SK-N-SH (cell line): ENCODE measurements around the gene CREBL2. TPM values are rescaled to one million over a fixed set of nuclear protein-coding genes. Genes with fewer than 3 reads are reported as not detected.

Source experiments
- CTCF ChIA-PET: fragments of 300-600, 350-600 bp; formaldehyde crosslinking; extraction: SDS; loops from one replicate; lab custom pipeline; 2021; lab: Yijun Ruan, JAX
- POLR2A ChIA-PET: fragments of 350-600 bp; sonication (Branson Sonifier 250); formaldehyde crosslinking; extraction: SDS; loops from one replicate; lab custom pipeline; 2020; ENCODE audit warnings: antibody characterized with exemption, inconsistent platforms; lab: Yijun Ruan, JAX
- DNase-seq: peaks from one replicate; pipeline ENCODE4 v3.0.0; 2012
- H2AFZ ChIP-seq: fragments of 200-600 bp; sonication (generic); 2 replicates; pipeline ENCODE4 v1.8.1; 2016; ENCODE audit warnings: antibody characterized with exemption, mild to moderate bottlenecking, low read depth
- H3F3A ChIP-seq: fragments of 200-600 bp; sonication (generic); replicated peaks from 2 replicates; pipeline ENCODE3; 2016; ENCODE audit warnings: antibody characterized with exemption, mild to moderate bottlenecking; ENCODE audit not compliant: insufficient read depth
- H3K27ac ChIP-seq, 2 experiments: fragments of 200-500 bp in 1 of 2; fragments of 200-600 bp in 1 of 2; sonication (Bioruptor generic) in 1 of 2; sonication (generic), shearing (Covaris generic) in 1 of 2; 2 replicates each; pipeline versions ENCODE4 v1.5.1 to v1.6.1; 2014 to 2016; ENCODE audit warnings: low read depth in 2 of 2, inconsistent platforms in 1 of 2, low read length in 1 of 2, mild to moderate bottlenecking in 1 of 2, mixed read lengths in 1 of 2
- H3K27me3 ChIP-seq: fragments of 200-600 bp; sonication (generic), shearing (Covaris generic); 2 replicates; pipeline ENCODE4 v1.6.1; 2016; ENCODE audit warnings: mixed run types; ENCODE audit not compliant: insufficient read depth
- H3K36me3 ChIP-seq, 2 experiments: fragments of 200-500 bp in 1 of 2; fragments of 200-600 bp in 1 of 2; sonication (Bioruptor generic) in 1 of 2; sonication (generic) in 1 of 2; replicated peaks in 1 of 2; 2 replicates each; pipeline versions ENCODE3 to v1.5.1; 2014 to 2016; ENCODE audit warnings: low read length in 1 of 2, mild to moderate bottlenecking in 1 of 2; ENCODE audit not compliant: insufficient read depth in 2 of 2, control insufficient read depth in 1 of 2
- H3K4me1 ChIP-seq, 2 experiments: fragments of 200-500 bp in 1 of 2; fragments of 200-600 bp in 1 of 2; sonication (Bioruptor generic) in 1 of 2; sonication (generic), shearing (Covaris generic) in 1 of 2; 2 replicates each; pipeline versions ENCODE4 v1.5.1 to v1.6.1; 2014 to 2016; ENCODE audit warnings: low read depth in 1 of 2, low read length in 1 of 2, mixed run types in 1 of 2; ENCODE audit not compliant: insufficient read depth in 2 of 2, control insufficient read depth in 1 of 2
- H3K4me2 ChIP-seq: fragments of 200-600 bp; sonication (generic), shearing (Covaris generic); 2 replicates; pipeline ENCODE4 v1.6.1; 2017; ENCODE audit warnings: mixed run types
- H3K4me3 ChIP-seq, 2 experiments: fragments of 200-500 bp in 1 of 2; fragments of 200-600 bp in 1 of 2; sonication (Bioruptor generic) in 1 of 2; sonication (generic), shearing (Covaris generic) in 1 of 2; 2 replicates each; pipeline versions ENCODE4 v1.5.1 to v1.8.1; 2014 to 2016; ENCODE audit warnings: low read depth in 2 of 2, inconsistent platforms in 1 of 2, low read length in 1 of 2, mild to moderate bottlenecking in 1 of 2, mixed read lengths in 1 of 2, moderate library complexity in 1 of 2
- H3K79me2 ChIP-seq: fragments of 200-600 bp; sonication (generic); 2 replicates; pipeline ENCODE4 v1.8.1; 2017; ENCODE audit warnings: mild to moderate bottlenecking; ENCODE audit not compliant: insufficient read depth
- H3K9ac ChIP-seq: fragments of 200-600 bp; sonication (generic); 2 replicates; pipeline ENCODE4 v1.6.1; 2017; ENCODE audit warnings: mixed run types
- H3K9me2 ChIP-seq: fragments of 200-600 bp; sonication (generic); 2 replicates; pipeline ENCODE4 v1.6.1; 2017; ENCODE audit warnings: mixed run types
- H3K9me3 ChIP-seq: fragments of 200-600 bp; sonication (generic); 2 replicates; pipeline ENCODE4 v1.6.1; 2017; ENCODE audit warnings: mixed run types, mild to moderate bottlenecking, moderate library complexity
- H4K20me1 ChIP-seq: fragments of 200-600 bp; sonication (generic); 2 replicates; pipeline ENCODE4 v1.6.1; 2017; ENCODE audit warnings: mild to moderate bottlenecking, mixed run types; ENCODE audit not compliant: insufficient read depth
- CHD2 ChIP-seq: fragments of 150-350 bp; IDR thresholded peaks from 2 replicates; pipeline ENCODE4 v1.6.1; 2018; ENCODE audit warnings: low read length; ENCODE audit not compliant: partially characterized antibody
- CTCF ChIP-seq: fragments of 200-600 bp; sonication (generic); IDR thresholded peaks from 2 replicates; pipeline ENCODE4 v1.6.1; 2017; ENCODE audit warnings: antibody characterized with exemption, mild to moderate bottlenecking, moderate library complexity
- EP300 ChIP-seq, 2 experiments: IDR thresholded peaks; 2 replicates each; pipeline versions ENCODE4 v1.4.0 to v1.6.1; 2012; ENCODE audit warnings: borderline replicate concordance in 1 of 2, low read depth in 1 of 2, low read length in 1 of 2
- EZH2phosphoT487 ChIP-seq: fragments of 200-600 bp; sonication (generic); IDR thresholded peaks from 2 replicates; pipeline ENCODE4 v1.6.1; 2017; ENCODE audit warnings: low read depth, mixed run types, mild to moderate bottlenecking, antibody characterized with exemption, moderate library complexity, borderline replicate concordance
- IRF3 ChIP-seq: fragments of 150-350 bp; IDR thresholded peaks from 2 replicates; pipeline ENCODE4 v1.6.1; 2016; ENCODE audit warnings: mild to moderate bottlenecking, low read depth, low read length
- MAX ChIP-seq: IDR thresholded peaks from 2 replicates; pipeline ENCODE4 v1.4.0; 2012; ENCODE audit warnings: low read depth
- MEF2A ChIP-seq: IDR thresholded peaks from 2 replicates; pipeline ENCODE4 v1.4.0; 2012; ENCODE audit warnings: low read depth, borderline replicate concordance
- MXI1 ChIP-seq: IDR thresholded peaks from 2 replicates; pipeline ENCODE4 v1.6.1; 2012; ENCODE audit warnings: mild to moderate bottlenecking, low read depth, low read length, improper control_type of control experiment
- NRF1 ChIP-seq: IDR thresholded peaks from 2 replicates; pipeline ENCODE4 v1.6.1; 2012; ENCODE audit warnings: low read depth, mild to moderate bottlenecking, low read length
- RCOR1 ChIP-seq: fragments of 150-350 bp; IDR thresholded peaks from 2 replicates; pipeline ENCODE4 v1.6.1; 2017; ENCODE audit warnings: antibody characterized with exemption, low read length
- RFX5 ChIP-seq: IDR thresholded peaks from 2 replicates; pipeline ENCODE4 v1.6.1; 2012; ENCODE audit warnings: mild to moderate bottlenecking, improper control_type of control experiment, low read length
- RXRA ChIP-seq: IDR thresholded peaks from 2 replicates; pipeline ENCODE4 v1.4.0; 2012; ENCODE audit warnings: low read depth, mild to moderate bottlenecking, borderline replicate concordance
- SIN3A ChIP-seq: IDR thresholded peaks from 2 replicates; pipeline ENCODE4 v1.6.1; 2012; ENCODE audit warnings: low read depth, mild to moderate bottlenecking, low read length, moderate library complexity, borderline replicate concordance
- SMC3 ChIP-seq: IDR thresholded peaks from 2 replicates; pipeline ENCODE4 v1.6.1; 2012; ENCODE audit warnings: low read depth, low read length, improper control_type of control experiment
- TCF12 ChIP-seq: IDR thresholded peaks from 2 replicates; pipeline ENCODE4 v1.4.0; 2012
- USF1 ChIP-seq: IDR thresholded peaks from 2 replicates; pipeline ENCODE4 v1.4.0; 2012; ENCODE audit warnings: low read depth, borderline replicate concordance
- USF2 ChIP-seq: fragments of 150-350 bp; IDR thresholded peaks from 2 replicates; pipeline ENCODE4 v1.6.1; 2017; ENCODE audit warnings: antibody characterized with exemption, low read length, low read depth, borderline replicate concordance
- YY1 ChIP-seq: IDR thresholded peaks from 2 replicates; pipeline ENCODE4 v1.4.0; 2012; ENCODE audit warnings: low read depth, mild to moderate bottlenecking
- WGBS: methylation state at CpG from one replicate; pipeline ENCODE4 v1.1.6; 2017; ENCODE audit warnings: low lambda C conversion rate; 5-methylcytosine and 5-hydroxymethylcytosine counted together
- polyA plus RNA-seq, 3 experiments: library from polyadenylated mRNA; depleted of rRNA; stranded (reverse); fragments of >200 nt; gene quantifications; 2 replicates each; pipeline ENCODE4 v1.2.3, GENCODE V29; 2012

Gene CREBL2
- polyA plus RNA-seq, 1 of the 3 experiments (the other 2 are of a cell fraction) = 12.6 TPM

GRCh38 chr12:12585115-12585863 lies 26.4 kb upstream of the CREBL2 start:
- Histone ChIP-seq H3K9ac (no peak overlapping the region), H3K27ac (no peak overlapping the region), H3K27me3 (no peaks in the 10 kb centered on the region), H4K20me1 (no peaks in the 10 kb centered on the region), H3F3A (no peaks in the 10 kb centered on the region), H3K4me3 (no peak overlapping the region), H3K4me1 (peaks cover 0 to 12% of the 10 kb centered on the region in 2 experiments; a peak in 2 of 4 replicates), H3K9me2 (no peaks in the 10 kb centered on the region), H3K36me3 (no peaks in the 10 kb centered on the region), H3K4me2 (no peak overlapping the region), H3K79me2 (no peaks in the 10 kb centered on the region), H3K9me3 (no peaks in the 10 kb centered on the region), H2AFZ (no peak overlapping the region)
- TF ChIP-seq USF2 = no peak
- peak; percentile 23; the same call in 1 of the 2 replicates for TF ChIP-seq RCOR1
- 0 out of 4 replicates have a peak, but pooled peaks of 1 of the 2 experiments have one; percentile 17 for TF ChIP-seq EP300 (IDR thresholded peaks at IDR 0.05; ENCODE audit: borderline replicate concordance in 1 of 2, low read depth in 1 of 2, low read length in 1 of 2)
- 77% methylated on average over 2 of the region's 2 CpGs for WGBS
- CTCF ChIA-PET = interaction anchor here (0.9 kb wide), 1 partner anchor 16 kb away, joined by 3 read pairs; no protein-coding TSS in a partner anchor
- peak; percentile 31 for DNase-seq
- POLR2A ChIA-PET = interaction anchor here (0.7 kb wide), 1 partner anchor 1039 kb away, joined by 3 read pairs; no protein-coding TSS in a partner anchor

- Histone ChIP-seq H3K9ac (no peak overlapping the region), H3K9me3 (no peaks in the 10 kb centered on the region), H4K20me1 (no peaks in the 10 kb centered on the region), H3K4me3 (no peak overlapping the region), H3K36me3 (no peaks in the 10 kb centered on the region), H3K27me3 (no peaks in the 10 kb centered on the region), H3F3A (no peaks in the 10 kb centered on the region), H3K79me2 (no peaks in the 10 kb centered on the region), H3K9me2 (no peaks in the 10 kb centered on the region), H2AFZ (no peak overlapping the region), H3K4me1 (peaks cover 0 to 12% of the 10 kb centered on the region in 2 experiments; a peak in 2 of 4 replicates), H3K4me2 (no peak overlapping the region), H3K27ac (no peak overlapping the region)
- WGBS = 67% methylated on average over 8 of the region's 8 CpGs
- ChIA-PET POLR2A (no interaction called here), CTCF (interaction anchor here (0.9 to 2.2 kb wide), 2 partner anchors 10 to 24 kb away, joined by 3 to 5 read pairs; partner anchors contain the start of gene DUSP16)
- no peak for DNase-seq
- TF ChIP-seq TCF12 = no peak
- no peak for TF ChIP-seq YY1
- no peak for TF ChIP-seq RFX5
- TF ChIP-seq MEF2A = no peak
- no peak for TF ChIP-seq USF1
- no peak for TF ChIP-seq IRF3
- TF ChIP-seq RXRA = no peak
- TF ChIP-seq CHD2 = no peak
- TF ChIP-seq EZH2phosphoT487 = no peak
- no peak for TF ChIP-seq CTCF
- TF ChIP-seq NRF1 = no peak
- no peak for TF ChIP-seq SMC3
- no peak for TF ChIP-seq USF2
- no peak for TF ChIP-seq MAX
- TF ChIP-seq MXI1 = no peak
- no peak for TF ChIP-seq SIN3A
Observed at GRCh38 chr12:12586879-12587675, 24.6 kb upstream of the CREBL2 start.
